ENCODE measurements around the gene CEP43.

DNA sequence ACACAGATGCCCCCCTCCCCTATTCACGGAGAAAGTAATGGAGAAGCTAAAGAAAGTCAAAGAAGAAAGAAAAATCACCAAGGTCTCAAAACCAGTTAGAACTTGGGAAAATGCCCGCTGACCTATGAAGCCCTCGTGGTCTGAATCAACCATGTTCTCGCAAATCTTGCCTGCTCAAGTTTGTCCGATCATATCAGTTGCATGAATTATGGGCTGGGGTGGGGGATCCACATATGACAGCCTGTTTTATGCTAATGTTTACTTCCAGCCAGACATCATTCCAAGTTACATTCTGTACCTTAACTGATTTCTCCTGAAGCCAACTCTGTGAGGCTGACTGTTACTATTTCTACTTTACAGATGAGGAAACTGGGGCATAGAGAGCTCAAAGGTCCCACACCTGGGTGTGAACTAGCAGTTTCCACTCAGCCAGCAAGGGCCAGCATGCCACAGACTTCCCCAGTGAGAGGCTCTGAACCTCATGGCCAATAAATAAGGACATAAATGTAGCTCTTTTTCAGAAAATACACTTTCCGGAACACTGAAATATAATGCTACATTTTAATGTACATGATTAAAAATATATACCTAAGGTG, 45.0 kb upstream of the CEP43 start:
- TF ChIP-seq, protein P1, sequence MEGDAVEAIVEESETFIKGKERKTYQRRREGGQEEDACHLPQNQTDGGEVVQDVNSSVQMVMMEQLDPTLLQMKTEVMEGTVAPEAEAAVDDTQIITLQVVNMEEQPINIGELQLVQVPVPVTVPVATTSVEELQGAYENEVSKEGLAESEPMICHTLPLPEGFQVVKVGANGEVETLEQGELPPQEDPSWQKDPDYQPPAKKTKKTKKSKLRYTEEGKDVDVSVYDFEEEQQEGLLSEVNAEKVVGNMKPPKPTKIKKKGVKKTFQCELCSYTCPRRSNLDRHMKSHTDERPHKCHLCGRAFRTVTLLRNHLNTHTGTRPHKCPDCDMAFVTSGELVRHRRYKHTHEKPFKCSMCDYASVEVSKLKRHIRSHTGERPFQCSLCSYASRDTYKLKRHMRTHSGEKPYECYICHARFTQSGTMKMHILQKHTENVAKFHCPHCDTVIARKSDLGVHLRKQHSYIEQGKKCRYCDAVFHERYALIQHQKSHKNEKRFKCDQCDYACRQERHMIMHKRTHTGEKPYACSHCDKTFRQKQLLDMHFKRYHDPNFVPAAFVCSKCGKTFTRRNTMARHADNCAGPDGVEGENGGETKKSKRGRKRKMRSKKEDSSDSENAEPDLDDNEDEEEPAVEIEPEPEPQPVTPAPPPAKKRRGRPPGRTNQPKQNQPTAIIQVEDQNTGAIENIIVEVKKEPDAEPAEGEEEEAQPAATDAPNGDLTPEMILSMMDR (conservative IDR thresholded peaks at IDR 0.05; ENCODE audit: low read length), result no peak
- no peak for TF ChIP-seq EZH2phosphoT487 (IDR thresholded peaks at IDR 0.05; ENCODE audit: borderline replicate concordance, low read depth, low read length)

Measured in OCI-LY7 (cell line).